Stimulated activated CD4-positive, alpha-beta T cell treated with anti-CD3 and anti-CD28 coated beads, Interleukin-4, amount 100 ng/mL, for 1 hour (primary cell): ENCODE data around the gene WSB1.

Experiments used
- DNase-seq: peaks from one replicate; pipeline ENCODE4 v3.0.0-alpha.2; 2020

The WSB1 gene

DNA sequence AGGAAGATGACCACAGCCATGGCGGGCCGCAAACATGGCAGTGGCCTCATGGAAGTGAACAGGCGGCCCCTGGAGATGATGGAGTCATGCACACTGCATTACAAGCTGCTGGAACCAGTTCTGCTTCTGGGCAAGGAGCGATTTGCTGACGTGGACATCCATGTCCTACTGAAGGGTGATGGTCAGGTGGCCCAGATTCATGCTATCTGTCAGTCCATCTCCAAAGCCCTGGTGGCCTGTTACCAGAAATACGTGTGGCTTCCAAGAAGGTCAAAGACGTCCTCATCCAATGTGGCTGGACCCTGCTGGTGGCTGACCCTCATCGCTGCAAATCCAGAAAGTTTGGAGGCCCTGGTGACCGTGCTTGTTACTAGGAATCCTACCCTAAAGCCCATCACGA is 13.4 kb upstream of the WSB1 start:
- DNase-seq, result no peak

DNA sequence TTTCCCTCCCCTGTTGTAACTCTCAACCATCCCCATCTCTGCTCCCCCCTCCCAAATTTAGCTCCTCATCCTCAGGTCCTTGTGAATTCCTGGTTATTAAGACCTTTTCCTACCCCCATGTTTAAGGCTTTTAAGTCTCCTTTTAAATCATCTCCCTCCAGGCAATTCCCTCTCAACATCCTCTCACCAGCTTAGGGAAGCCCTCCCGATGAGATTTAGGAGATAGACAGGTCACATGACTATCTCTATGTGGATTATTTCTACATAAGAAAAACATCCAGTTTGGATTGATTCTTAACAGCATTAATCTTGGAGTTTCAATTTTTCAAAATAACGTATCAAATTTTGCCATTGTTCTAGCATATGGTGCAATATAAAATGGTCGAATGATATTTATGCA is 12.5 kb upstream of the WSB1 start:
- DNase-seq, result no peak

DNA sequence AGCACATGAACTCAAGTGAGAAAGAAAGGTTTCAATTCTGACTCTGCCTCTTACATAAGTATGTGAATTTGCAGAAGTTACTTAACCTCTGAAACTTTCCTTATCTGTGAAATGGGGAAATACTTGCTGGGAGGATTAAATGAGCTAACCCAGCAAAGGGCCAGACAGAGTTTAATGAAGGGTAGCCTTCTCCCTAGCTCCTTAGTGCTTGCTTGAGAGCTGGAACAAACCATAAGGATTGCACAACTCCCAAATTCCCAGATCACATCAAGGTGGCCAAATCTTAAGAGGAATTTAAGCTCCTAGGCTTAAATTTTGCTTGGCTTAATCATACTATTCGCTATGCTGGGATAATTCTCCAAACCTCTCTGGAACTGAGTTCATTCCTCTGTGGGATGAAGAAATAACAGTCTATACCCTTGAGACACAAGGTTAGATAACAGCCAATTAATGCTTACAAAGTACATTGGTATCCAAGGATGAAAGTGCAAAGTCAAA is 11.8 kb upstream of the WSB1 start:
- no peak for DNase-seq

DNA sequence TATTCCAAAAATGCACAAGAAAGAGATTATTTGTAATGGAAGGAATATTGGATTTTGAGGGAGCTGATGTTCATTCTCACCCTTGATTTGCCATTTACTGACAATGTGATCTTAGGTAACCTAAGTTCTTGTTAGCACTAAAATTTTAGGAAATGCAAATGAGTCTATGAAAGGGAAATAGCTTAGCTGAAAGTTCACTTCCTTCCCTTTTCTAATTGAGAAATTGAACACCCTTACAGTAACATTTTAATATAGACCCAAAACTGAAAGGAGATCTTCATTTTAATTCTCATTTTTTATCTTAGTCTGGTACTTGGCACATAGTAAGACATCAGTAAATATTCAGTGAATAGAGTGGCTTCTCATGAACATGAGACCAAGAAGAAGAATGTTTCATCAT is 10.9 kb upstream of the WSB1 start:
- no peak for DNase-seq

DNA sequence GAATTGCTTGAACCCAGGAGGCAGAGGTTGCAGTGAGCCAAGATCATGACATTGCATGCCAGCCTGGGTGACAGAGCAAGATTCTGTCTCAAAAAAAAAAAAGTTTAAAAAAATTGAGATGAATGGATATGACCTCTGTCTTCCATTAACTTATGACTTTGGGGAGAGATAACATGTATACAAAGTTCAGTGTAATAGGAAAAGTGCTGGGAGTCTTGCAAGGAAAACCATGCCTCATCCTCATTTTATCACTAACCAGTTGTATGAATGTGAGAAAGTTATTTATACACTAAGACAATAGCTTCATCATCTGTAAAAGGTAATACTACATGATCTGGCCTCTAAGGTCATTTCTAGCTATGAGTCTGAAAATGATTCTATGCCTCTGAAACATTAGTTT is 10.2 kb upstream of the WSB1 start:
- DNase-seq, result no peak

DNA sequence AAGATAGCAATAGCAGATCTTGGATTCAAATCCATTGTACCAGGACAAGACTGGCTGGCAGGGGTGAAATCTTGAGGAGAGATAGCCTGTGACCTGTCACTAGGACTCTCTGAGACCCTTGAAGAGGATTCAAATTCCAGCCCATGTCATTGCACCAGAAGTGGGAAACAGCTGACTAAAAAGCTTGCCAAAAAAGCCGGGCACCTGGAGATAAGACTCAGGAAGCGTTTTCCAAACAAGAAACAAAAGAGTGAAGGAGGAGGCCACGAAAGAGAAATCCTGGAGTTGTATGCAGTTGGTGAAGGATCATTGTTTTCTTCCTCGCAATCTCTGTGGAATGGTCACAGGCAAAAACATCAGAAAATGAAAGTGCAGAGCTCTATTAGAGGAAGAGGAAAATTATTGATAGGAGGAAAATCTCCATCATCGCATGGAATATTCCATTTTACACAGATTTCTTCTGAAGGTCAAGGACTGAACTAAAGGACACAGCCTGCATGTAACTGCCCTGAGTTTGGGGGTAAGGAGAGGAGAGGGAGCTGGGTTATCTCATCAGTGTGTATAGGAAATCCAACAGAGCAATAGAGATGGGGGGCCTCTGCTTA is 9.0 kb upstream of the WSB1 start:
- DNase-seq, result no peak

DNA sequence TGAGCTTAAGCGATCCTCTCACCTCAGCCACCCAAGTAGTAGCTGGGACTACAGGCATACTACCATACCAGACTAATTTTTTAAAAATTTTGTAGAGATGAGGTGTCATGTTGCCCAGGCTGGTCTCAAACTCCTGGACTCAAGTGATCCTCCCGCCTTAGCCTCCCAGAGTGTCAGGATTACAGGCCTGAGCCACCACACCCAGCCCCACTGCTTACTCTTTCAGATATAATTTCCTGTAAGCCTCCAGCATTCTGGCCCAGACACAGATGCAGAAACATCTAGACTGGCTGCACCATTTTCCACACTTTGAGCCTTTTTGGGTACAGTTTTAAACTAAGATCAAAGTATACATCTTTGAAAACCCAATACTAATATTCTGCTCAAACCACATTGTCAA is 8.4 kb upstream of the WSB1 start:
- no peak for DNase-seq

DNA sequence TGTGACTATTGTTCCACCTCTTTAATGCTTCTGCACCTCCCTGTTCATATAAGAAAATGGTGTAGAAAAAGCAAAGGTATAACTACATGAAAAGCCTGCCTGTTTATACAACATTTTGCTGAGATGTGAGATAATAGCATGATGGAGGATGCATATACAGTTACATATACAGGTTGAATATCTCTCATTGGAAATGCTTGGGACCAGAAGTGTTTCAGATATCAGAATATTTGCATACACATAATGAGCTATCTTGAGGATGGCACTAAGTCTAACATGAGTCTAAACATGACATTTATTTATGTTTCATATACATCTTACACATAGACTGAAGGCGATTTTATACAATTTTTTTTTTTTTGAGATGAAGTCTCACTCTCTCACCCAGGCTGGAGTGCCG is 5.7 kb upstream of the WSB1 start:
- no peak for DNase-seq

DNA sequence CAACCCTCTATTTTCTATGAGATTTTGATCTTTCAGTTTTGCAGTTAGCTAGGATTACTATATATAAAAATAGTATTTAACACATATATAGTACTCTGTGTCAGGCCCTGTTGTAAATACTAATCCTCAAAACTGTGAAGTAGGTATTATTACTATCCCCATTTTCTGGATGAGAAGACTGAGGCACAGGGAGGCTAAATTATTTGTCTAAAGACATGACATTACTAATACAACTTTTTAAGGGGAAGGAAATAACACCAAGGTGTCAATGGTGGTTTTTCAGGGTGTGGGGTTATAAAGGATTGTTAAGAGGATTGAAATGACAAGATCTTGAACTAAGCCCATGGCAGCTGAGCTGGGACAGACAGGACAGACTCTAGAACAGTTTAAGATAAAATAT is 4.1 kb upstream of the WSB1 start:
- DNase-seq, result no peak

DNA sequence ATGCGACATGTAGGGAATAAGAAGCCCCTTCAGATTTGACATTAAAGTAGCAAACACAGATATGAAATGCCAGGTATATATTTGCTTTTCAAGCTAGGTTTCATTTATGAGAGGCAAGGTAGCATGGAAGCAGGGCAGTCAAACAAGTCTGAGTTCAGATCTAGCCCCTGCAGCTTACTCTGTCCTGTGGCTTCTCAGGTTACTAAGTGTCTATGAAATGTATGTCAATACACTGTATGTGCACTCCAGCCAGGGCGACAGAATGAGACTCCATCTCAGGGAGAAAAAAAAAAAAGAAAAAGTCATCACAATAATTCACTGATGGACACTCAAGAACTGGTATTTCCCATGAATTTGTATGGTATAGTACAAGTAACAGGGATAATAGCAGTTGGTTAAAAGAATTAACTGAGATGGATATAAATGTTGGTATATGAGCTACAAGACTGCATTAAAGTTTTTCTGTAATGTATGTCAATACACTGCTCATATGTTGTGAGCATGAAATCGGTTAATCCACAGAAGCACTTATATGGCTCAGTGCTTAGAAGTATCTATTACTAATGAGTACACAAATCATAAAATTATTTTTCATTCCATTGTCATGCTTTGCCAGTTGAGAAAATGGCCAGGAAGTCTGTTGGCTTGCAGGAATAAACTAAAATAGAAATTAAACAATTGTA is 2.9 kb upstream of the WSB1 start:
- DNase-seq, result no peak

DNA sequence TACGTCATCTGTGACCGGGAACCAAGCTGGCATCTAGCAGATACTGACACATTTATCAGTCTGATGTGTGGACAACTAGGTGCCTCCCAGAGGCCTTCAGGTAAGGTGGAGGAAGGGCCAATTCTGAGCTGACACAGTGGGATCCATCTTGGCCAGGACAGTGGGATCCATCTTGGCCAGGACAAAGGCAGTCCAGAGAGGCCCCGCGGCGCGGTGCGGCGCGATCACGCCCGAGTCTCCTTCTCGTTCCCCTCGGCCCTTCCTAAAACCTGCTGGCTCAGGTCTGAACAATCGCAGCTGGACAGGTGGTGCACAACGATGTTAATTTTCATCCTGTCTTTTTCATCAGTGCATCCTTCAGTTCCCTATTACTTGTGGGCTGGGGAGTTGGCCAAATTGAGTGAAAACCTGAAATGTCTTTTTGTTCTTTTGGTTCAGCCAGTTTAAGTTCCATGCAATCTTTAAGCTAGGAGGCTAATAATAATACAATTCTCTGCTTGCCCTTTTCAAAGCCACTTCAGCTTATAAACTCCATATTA is 486 bp upstream of the WSB1 start:
- no peak for DNase-seq

DNA sequence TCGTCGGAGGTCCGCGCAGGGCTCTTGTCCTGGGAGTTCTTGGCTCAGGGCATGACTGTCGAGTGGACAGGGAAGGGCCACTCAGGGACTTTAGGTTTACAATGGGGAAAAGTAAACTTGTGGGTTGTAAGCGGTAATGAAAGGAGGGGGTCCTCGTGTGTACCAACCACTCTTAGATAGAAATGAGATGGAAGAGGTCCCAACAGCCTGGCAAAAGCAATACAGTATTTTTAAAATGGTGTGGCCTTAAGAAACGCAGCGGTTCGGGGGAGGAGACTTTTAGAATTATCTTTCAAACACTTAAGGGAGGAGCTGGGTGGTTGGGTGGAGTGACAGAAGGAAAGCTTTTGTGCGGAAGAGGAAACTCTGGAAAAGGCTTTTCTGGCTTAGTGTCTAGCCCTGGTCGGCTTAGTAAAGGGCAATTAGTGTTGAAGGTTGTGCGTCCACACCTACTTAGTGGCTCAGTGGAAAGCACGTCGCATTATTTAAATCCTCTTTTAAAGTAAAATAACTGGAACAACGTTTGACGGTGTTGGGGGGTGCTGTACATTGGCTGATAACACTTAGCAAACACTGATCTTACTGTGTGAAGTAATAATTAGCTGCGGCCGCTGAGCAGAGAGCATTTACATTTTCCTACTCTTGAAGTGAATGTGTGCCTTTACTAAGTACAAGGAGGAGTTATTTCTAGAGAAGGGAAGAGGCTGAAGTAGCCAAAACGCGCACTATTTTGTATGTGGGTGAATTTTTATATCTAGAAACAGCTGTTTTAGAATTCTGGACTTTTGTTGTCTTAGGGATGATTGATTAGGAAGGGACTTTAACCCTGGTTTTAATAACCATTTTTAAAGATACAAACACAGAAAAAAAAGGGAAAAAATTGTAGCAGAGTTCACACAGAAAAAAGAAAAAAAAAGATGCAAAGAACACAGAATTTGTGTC is 1.0 kb downstream of the WSB1 start:
- DNase-seq, result no peak

DNA sequence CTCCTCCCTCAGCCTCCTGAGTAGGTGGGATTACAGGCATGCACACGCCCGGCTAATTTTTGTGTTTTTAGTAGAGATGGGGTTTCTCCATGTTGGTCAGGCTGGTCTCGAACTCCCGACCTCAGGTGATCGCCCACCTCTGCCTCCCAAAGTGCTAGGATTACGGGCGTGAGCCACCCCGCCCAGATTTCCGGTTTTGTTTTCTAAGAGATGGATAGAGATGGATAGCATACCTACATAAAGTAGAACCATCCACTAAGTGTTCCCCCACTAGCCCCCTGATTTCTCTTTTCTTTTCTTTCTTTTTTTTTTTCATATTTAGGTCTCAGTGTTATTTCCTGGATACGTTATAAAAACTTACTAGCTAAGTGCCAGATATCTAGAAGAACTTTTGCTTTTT is 2.0 kb downstream of the WSB1 start:
- DNase-seq, result no peak

DNA sequence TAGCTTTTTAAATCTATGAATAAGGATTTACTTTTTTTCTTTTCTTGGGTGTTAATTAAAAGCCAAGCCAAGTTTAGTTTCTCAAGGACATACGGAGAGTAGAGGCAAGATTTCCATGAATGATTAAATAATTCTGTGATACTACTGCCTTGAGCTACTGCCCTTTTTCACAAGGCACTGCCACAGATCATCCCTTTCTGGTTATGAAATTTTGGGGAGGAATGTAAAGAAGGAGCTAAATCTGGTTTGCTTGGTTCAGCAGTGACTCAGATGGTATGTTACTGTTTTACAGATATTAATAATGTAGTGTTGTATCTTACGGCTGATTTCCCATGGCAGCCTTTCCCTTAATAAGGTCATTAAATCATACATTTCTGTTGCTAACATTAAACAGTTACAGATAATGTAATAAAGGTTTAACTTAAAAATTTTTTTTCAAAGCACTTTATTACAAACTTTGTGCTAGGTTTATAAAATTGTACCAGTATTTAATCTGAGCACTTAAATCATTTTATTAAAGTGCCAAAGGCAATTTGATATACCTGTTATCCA is 2.6 kb downstream of the WSB1 start:
- DNase-seq, result no peak

DNA sequence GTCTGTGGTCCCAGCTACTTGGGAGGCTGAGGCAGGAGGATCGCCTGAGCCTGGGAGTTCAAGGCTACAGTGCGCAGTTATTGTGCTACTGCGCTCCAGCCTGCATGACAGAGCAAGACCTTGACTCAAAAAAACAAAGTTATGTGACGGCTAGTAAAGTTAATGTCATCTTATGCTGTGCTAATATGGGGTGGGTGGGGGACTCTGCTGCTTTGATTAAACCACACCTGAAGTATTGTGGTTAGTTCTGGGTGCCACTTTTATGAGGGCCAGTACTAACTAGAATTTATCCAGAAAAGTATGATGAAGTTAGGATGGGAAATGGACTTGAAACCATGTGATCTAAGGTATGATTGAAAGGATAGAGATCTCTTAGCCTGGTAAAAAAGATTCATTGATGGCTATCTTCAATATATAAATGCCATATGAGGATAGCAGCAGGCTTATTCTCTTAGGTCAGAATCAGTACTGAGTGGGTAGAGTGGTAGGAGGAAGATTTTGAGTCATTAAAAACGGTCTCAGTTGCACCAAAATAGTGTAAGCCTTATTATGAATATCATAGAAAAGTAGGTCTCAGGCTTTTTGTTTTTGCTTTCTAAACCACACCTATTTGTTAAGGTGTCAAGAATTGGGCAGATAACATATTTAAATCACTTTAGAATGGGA is 5.6 kb downstream of the WSB1 start:
- DNase-seq, result no peak

DNA sequence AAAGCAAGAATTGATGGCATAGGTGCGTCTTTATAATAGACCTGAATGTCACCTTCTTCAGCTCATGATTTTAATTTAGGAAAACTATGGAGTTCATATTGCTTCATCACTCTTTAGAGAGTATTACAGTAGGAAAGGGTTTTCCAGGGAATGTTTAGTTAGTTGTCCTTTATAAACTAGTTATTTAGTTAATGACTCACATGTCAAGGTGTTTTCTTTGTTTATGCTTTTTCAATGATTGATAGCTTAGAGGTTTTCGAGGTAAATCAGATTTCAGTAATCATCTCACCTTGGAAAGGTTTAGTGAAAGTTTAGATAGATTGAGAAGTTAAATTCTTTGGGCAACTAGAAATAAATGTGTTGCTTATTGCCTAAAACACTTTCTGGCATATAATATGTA is 9.8 kb downstream of the WSB1 start:
- DNase-seq, result no peak

DNA sequence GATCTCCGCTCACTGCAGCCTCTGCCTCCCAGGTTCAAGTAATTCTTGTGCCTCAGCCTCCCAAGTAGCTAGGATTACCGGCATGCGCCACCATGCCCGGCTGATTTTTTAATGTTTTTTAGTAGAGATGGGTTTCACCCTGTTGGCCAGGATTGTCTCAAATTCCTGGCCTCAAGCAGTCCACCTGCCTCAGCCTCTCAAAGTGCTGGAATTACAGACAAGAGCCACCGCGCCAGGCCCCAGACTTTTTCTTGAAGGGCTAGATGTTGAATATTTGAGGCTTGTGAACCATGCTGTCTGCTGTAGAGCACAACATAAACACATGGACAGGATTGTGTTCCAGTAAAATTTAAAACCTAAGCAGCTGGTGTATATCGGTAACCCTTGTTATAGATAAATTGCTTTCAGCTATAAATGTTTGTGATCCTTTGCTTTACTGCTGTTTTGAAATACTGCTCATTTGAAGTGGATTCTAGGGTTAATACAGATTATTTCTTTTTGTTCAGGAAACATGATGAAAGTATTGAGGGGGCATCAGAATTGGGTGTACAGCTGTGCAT is 12.4 kb downstream of the WSB1 start:
- DNase-seq, result no peak

DNA sequence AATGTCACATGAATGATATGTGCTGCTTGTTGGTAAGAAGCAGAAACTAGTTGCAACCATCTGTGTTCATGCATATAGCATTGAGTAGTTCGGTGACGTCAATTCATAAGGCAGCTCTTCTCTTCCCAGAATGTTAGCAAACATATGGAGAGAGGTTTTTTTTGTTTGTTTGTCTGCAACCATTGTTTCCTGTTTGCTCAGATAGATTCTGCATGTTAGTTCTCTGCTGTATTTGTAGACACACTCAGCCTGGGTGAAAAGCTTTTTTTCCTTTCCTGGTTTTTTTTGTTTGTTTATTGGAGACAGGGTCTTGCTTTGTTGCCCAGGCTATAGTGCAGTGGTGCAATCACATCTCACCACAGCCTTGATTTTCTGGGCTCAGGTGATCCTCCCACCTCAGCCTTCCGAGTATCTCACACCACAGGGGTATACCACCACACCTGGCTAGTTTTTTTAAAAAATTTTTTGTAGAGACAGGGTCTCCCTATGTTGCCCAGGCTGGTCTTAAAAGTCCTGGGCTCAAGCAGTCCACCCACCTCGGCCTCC is 16.7 kb downstream of the WSB1 start:
- no peak for DNase-seq

DNA sequence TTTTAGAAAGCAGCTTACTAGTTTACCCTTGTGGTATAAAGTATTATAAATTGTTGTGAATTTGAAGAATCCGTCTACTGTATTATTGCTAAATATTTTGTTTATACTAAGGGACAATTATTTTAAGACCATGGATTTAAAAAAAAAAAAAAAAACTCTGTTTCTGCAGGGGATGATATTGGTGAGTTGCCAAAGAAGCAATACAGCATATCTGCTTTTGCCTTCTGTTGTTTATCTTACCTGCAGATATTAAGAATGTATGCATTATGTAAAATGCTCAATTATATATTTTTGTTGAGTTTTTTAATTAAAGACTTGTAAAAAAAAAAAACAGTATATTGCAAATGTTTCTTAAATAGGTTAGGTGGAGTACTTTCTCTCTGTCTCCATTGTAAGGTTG is 19.4 kb downstream of the WSB1 start:
- no peak for DNase-seq

DNA sequence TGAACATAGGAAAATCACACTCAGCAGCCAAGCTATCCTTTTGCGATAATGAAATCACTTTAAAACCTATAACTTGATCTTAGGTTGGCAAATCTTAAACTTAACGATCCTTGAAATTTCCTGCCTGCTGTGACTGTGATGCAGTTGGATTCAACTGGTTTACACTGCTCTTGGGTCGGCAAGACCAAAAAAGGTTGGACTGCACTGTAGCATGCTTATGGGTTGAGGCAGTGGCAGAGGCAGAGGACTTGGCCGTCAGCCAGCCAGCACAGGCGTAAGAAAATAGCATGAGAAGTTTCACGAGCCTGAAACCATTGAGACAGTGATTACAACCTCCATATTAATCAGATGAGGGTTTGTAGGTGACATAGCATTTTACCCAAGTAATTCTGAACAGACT is 21.4 kb downstream of the WSB1 start:
- no peak for DNase-seq

DNA sequence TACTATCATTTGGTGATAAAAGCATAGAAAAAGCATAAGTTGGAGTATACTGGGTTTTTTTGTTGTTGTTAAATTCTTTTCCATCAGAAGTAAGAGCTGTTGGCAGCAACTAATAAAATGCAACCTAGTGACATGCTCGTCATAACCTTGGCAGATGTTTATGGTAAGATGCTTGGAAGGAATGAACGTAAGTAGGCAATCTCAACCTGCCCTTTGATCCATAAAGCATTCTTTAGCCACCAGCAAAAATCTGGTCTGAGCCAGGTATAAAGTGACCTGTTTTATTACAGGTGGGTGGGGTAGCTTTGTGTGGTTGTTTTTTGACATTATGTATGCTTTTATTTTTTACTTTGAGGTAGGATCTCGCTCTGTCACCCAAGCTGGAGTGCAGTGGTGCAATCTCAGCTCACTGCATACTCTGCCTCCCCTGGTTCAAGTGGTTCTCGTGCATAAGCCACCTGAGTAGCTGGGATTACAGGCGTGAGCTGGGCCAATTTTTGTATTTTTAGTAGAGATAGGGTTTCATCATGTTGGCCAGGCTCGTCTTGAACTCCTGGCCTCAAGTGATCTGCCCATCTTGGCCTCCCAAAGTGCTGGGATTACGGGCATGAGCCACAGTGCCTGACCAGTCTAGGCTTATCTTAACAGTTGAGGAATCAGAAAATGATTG is 22.0 kb downstream of the WSB1 start:
- DNase-seq, result no peak

DNA sequence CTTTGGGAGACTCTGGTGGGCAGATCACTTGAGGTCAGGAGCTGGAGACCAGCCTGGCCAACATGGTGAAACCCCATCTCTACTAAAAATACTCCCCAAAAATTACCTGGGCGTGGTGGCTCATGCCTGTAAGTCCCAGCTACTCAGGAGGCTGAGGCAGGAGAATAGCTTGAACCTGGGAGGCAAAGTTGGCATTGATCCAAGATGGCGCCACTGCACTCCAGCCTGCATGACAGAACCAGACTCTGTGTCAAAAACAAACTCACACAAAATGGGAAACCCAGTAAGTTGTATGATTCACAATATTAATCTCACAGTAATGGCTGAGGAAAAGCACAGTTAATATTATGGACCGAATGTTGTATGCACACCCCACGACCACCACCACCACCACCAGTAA is 24.3 kb downstream of the WSB1 start:
- no peak for DNase-seq
